CD4-positive, alpha-beta memory T cell (primary cell): ENCODE data around the gene ITGBL1. TPM values are rescaled to one million over a fixed set of nuclear protein-coding genes. Genes with fewer than 3 reads are reported as not detected.

Experiments used
- CTCF ChIA-PET: fragments of 350-600 bp; sonication (Branson Sonifier 250); formaldehyde crosslinking; loops from one replicate; lab custom pipeline; 2021; ENCODE audit warnings: inconsistent platforms; ENCODE audit not compliant: partially characterized antibody; lab: Charles Lee
- POLR2A ChIA-PET: fragments of 350-600 bp; sonication (Branson Sonifier 250); formaldehyde crosslinking; loops from one replicate; lab custom pipeline; 2021; ENCODE audit not compliant: partially characterized antibody; lab: Charles Lee
- DNase-seq, 5 donors: peaks; one replicate each; pipeline versions ENCODE4 v3.0.0 to v3.0.0-alpha.2; 2020 to 2022; ENCODE audit warnings: mixed read lengths in 1 of 5
- H3K27ac ChIP-seq: one replicate; pipeline ENCODE4 v1.7.0; 2013; ENCODE audit warnings: low read depth, low read length
- H3K27me3 ChIP-seq: 2 replicates; pipeline ENCODE4 v1.7.0; 2013; ENCODE audit warnings: mild to moderate bottlenecking, low read length, moderate library complexity; ENCODE audit not compliant: insufficient read depth
- H3K36me3 ChIP-seq: 2 replicates; pipeline ENCODE4 v1.7.0; 2013; ENCODE audit warnings: mild to moderate bottlenecking, low read length, moderate library complexity; ENCODE audit not compliant: insufficient read depth
- H3K4me1 ChIP-seq: 2 replicates; pipeline ENCODE4 v1.7.0; 2013; ENCODE audit warnings: mild to moderate bottlenecking, low read length, moderate library complexity; ENCODE audit not compliant: insufficient read depth
- H3K4me3 ChIP-seq, 2 donors: one replicate each; pipeline ENCODE4 v1.7.0; 2013; ENCODE audit warnings: low read length in 2 of 2, mild to moderate bottlenecking in 1 of 2
- H3K9me3 ChIP-seq, 2 donors: one replicate each; pipeline ENCODE4 v1.7.0; 2013; ENCODE audit warnings: low read length in 2 of 2, control low read depth in 1 of 2; ENCODE audit not compliant: control insufficient read depth in 1 of 2
- H3K27ac Mint-ChIP-seq, 7 donors: one replicate each; pipeline ENCODE4 v1.8.0; 2020 to 2021; ENCODE audit warnings: mixed read lengths in 7 of 7, mild to moderate bottlenecking in 6 of 7, inconsistent platforms in 3 of 7, moderate library complexity in 3 of 7
- H3K27me3 Mint-ChIP-seq, 2 donors: one replicate each; pipeline ENCODE4 v1.8.0; 2020 to 2021; ENCODE audit warnings: mixed read lengths in 2 of 2
- H3K36me3 Mint-ChIP-seq, 2 donors: one replicate each; pipeline ENCODE4 v1.8.0; 2020 to 2021; ENCODE audit warnings: mixed read lengths in 2 of 2, inconsistent platforms in 1 of 2, mild to moderate bottlenecking in 1 of 2
- H3K4me1 Mint-ChIP-seq, 4 donors: one replicate each; pipeline ENCODE4 v1.8.0; 2020 to 2021; ENCODE audit warnings: mixed read lengths in 4 of 4, mild to moderate bottlenecking in 1 of 4
- H3K4me3 Mint-ChIP-seq, 8 donors: one replicate each; pipeline ENCODE4 v1.8.0; 2020 to 2021; ENCODE audit warnings: mixed read lengths in 8 of 8, mild to moderate bottlenecking in 7 of 8, moderate library complexity in 6 of 8, inconsistent platforms in 3 of 8
- H3K9me3 Mint-ChIP-seq, 8 donors: one replicate each; pipeline ENCODE4 v1.8.0; 2020 to 2021; ENCODE audit warnings: mixed read lengths in 8 of 8, mild to moderate bottlenecking in 5 of 8, inconsistent platforms in 3 of 8, moderate library complexity in 1 of 8
- intact Hi-C: fragments of 100-400 bp; cut with micrococcal nuclease; formaldehyde crosslinking; loops from one replicate; pipeline ENCODE4 v1.15.1; 2023
- polyA plus RNA-seq, 2 donors: library from polyadenylated mRNA; unstranded; fragments of 300-500 nt; fragmentation: Illumina TruSeq; gene quantifications; one replicate each; pipeline ENCODE4 v1.2.3, GENCODE V29; 2021
- total RNA-seq, 2 experiments: library from RNA; stranded (reverse); gene quantifications; one replicate each; pipeline ENCODE4 v1.2.3, GENCODE V29; 2021

Gene ITGBL1
- total and polyA plus RNA-seq, 4 experiments from 2014 or later = not detected

DNA sequence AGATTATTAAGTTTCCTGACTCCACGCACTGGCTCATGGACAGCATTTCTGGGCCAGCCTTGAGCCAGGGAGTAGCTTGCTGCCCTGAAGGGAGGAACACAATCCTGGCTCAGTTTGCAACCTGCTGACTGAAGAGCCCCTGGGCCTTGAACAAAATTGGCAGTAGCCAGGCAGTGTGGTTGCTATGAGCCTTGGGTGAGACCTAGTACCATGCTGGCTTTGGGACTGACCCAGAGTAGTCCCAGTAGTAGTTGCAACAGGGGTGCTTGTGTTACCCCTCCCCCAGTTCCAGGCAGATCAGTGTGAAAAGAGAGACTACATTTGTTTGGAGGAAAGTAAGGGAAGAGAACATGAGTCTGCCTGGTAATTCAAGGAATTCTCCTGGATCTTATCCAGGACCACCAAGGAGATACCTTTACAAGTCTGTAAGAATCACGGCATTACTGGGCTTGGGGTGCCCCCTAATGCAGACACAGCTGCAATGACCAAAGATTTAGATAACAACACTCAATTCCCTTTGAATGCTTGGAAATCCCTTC lies 22.0 kb downstream of the ITGBL1 start:
- Mint-ChIP-seq H3K36me3 (no peaks in the 10 kb centered on the region), H3K4me3 (no peak overlapping the region), H3K9me3 (peaks cover 0 to 3% (median 0%) of the 10 kb centered on the region in 8 donors), H3K4me1 (no peaks in the 10 kb centered on the region), H3K27me3 (peaks cover 4 to 12% of the 10 kb centered on the region in 2 donors), H3K27ac (no peak overlapping the region)
- intact Hi-C loops = no loop called here
- ChIA-PET CTCF (no interaction called here), POLR2A (no interaction called here)
- no peaks in the 10 kb centered on the region for H3K27me3 ChIP-seq
- H3K4me1 ChIP-seq = no peaks in the 10 kb centered on the region
- H3K4me3 ChIP-seq = no peak overlapping the region
- H3K9me3 ChIP-seq = no peaks in the 10 kb centered on the region
- no peak for DNase-seq
- no peaks in the 10 kb centered on the region for H3K36me3 ChIP-seq
- no peak overlapping the region for H3K27ac ChIP-seq

GRCh38 chr13:101475536-101475935 lies 23.1 kb downstream of the ITGBL1 start:
- ChIA-PET CTCF (no interaction called here), POLR2A (no interaction called here)
- H3K27me3 ChIP-seq = no peaks in the 10 kb centered on the region
- Mint-ChIP-seq H3K4me1 (no peaks in the 10 kb centered on the region), H3K9me3 (peaks cover 0 to 3% (median 0%) of the 10 kb centered on the region in 8 donors), H3K4me3 (no peak overlapping the region), H3K27ac (no peak overlapping the region), H3K27me3 (peaks cover 4 to 10% of the 10 kb centered on the region in 2 donors), H3K36me3 (no peaks in the 10 kb centered on the region)
- no peaks in the 10 kb centered on the region for H3K36me3 ChIP-seq
- intact Hi-C loops = no loop called here
- H3K27ac ChIP-seq = no peak overlapping the region
- no peaks in the 10 kb centered on the region for H3K4me1 ChIP-seq
- H3K4me3 ChIP-seq = no peak overlapping the region
- H3K9me3 ChIP-seq = no peaks in the 10 kb centered on the region
- no peak for DNase-seq

- no peaks in the 10 kb centered on the region for H3K4me1 Mint-ChIP-seq
- no peak for DNase-seq
- no peak overlapping the region for H3K27ac Mint-ChIP-seq
- intact Hi-C loops = no loop called here
- no peaks in the 10 kb centered on the region for H3K27me3 ChIP-seq
- no peaks in the 10 kb centered on the region for H3K36me3 ChIP-seq
- H3K9me3 ChIP-seq = no peaks in the 10 kb centered on the region
- H3K4me1 ChIP-seq = no peaks in the 10 kb centered on the region
- H3K27ac ChIP-seq = no peak overlapping the region
- peaks cover 0 to 3% (median 0%) of the 10 kb centered on the region in 8 donors for H3K9me3 Mint-ChIP-seq
- no peaks in the 10 kb centered on the region for H3K36me3 Mint-ChIP-seq
- ChIA-PET POLR2A (no interaction called here), CTCF (no interaction called here)
- H3K27me3 Mint-ChIP-seq = peaks cover 1 to 10% of the 10 kb centered on the region in 2 donors
- H3K4me3 Mint-ChIP-seq = no peak overlapping the region
- H3K4me3 ChIP-seq = no peak overlapping the region
These were observed 28.9 kb downstream of the ITGBL1 start for GRCh38 chr13:101481421-101481820.

GRCh38 chr13:101486708-101487437 lies 34.4 kb downstream of the ITGBL1 start:
- Histone ChIP-seq H3K9me3 (no peaks in the 10 kb centered on the region), H3K27ac (no peak overlapping the region), H3K36me3 (no peaks in the 10 kb centered on the region), H3K4me1 (no peaks in the 10 kb centered on the region), H3K27me3 (no peaks in the 10 kb centered on the region), H3K4me3 (no peak overlapping the region)
- CTCF ChIA-PET = no interaction called here
- POLR2A ChIA-PET = no interaction called here
- H3K9me3 Mint-ChIP-seq = no peaks in the 10 kb centered on the region
- H3K27ac Mint-ChIP-seq = no peak overlapping the region
- intact Hi-C loops = no loop called here
- DNase-seq = no peak
- H3K27me3 Mint-ChIP-seq = peaks cover 0 to 3% of the 10 kb centered on the region in 2 donors
- H3K4me1 Mint-ChIP-seq = no peaks in the 10 kb centered on the region
- H3K4me3 Mint-ChIP-seq = no peak overlapping the region
- no peaks in the 10 kb centered on the region for H3K36me3 Mint-ChIP-seq

- Histone ChIP-seq H3K27me3 (no peaks in the 10 kb centered on the region), H3K36me3 (no peaks in the 10 kb centered on the region), H3K4me3 (no peak overlapping the region), H3K27ac (no peak overlapping the region), H3K4me1 (no peaks in the 10 kb centered on the region), H3K9me3 (no peaks in the 10 kb centered on the region)
- no peaks in the 10 kb centered on the region for H3K9me3 Mint-ChIP-seq
- intact Hi-C loops = no loop called here
- no peak for DNase-seq
- no peak overlapping the region for H3K4me3 Mint-ChIP-seq
- no peak overlapping the region for H3K27ac Mint-ChIP-seq
- no peaks in the 10 kb centered on the region for H3K4me1 Mint-ChIP-seq
- ChIA-PET POLR2A (no interaction called here), CTCF (no interaction called here)
- no peaks in the 10 kb centered on the region for H3K36me3 Mint-ChIP-seq
- peaks cover 0 to 3% of the 10 kb centered on the region in 2 donors for H3K27me3 Mint-ChIP-seq
These were observed 35.0 kb downstream of the ITGBL1 start for GRCh38 chr13:101487438-101487830.

GRCh38 chr13:101488734-101489133 lies 36.3 kb downstream of the ITGBL1 start:
- H3K4me1 Mint-ChIP-seq = no peaks in the 10 kb centered on the region
- no peak for DNase-seq
- ChIA-PET CTCF (no interaction called here), POLR2A (no interaction called here)
- no peaks in the 10 kb centered on the region for H3K4me1 ChIP-seq
- H3K9me3 Mint-ChIP-seq = no peaks in the 10 kb centered on the region
- no peaks in the 10 kb centered on the region for H3K36me3 ChIP-seq
- no peak overlapping the region for H3K27ac ChIP-seq
- no peak overlapping the region for H3K4me3 ChIP-seq
- H3K27me3 ChIP-seq = no peaks in the 10 kb centered on the region
- no peaks in the 10 kb centered on the region for H3K9me3 ChIP-seq
- no peak overlapping the region for H3K27ac Mint-ChIP-seq
- H3K36me3 Mint-ChIP-seq = no peaks in the 10 kb centered on the region
- H3K27me3 Mint-ChIP-seq = peaks cover 0 to 1% of the 10 kb centered on the region in 2 donors
- no peak overlapping the region for H3K4me3 Mint-ChIP-seq
- intact Hi-C loops = no loop called here

DNA sequence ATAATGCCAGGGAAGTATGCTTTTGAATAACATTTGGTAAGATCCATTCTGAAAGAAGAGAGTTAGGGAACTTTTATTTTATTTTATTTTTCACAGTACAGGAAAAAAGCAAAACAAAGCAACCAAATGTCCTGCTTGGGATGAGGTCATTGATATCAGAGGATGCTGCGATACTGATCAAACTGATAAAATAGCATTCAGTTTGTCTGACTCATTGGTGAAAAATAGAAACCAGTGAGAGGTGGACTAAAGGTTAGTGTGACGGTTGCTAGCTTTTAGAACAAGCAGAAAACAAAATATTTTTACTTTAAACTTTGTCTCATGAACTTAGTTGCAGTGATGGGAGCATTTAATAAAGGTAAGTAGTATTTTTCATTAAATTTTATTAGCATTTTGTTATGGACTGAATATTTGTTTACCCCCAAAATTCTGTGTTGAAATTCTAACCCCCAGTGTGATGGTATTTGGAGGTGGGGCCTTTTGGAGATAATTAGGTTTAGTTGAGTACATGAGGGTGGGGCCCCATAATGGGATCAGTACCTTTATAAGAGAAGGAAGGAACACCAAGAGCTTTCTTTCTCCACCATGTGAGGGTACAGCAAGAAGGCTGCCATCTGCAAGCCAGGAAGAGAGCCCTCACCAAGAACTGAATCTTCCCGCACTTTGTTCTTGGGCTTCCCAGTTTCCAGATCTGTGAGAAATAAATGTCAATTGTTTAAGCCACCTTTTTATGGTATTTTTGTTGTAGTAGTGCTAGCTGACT lies 37.3 kb downstream of the ITGBL1 start:
- Mint-ChIP-seq H3K36me3 (no peaks in the 10 kb centered on the region), H3K4me3 (no peak overlapping the region), H3K9me3 (no peaks in the 10 kb centered on the region), H3K27ac (no peak overlapping the region), H3K4me1 (no peaks in the 10 kb centered on the region), H3K27me3 (peaks cover 0 to 1% of the 10 kb centered on the region in 2 donors)
- H3K4me3 ChIP-seq = no peak overlapping the region
- no peak overlapping the region for H3K27ac ChIP-seq
- H3K27me3 ChIP-seq = no peaks in the 10 kb centered on the region
- CTCF ChIA-PET = no interaction called here
- intact Hi-C loops = no loop called here
- H3K4me1 ChIP-seq = no peaks in the 10 kb centered on the region
- no peaks in the 10 kb centered on the region for H3K36me3 ChIP-seq
- DNase-seq = no peak
- POLR2A ChIA-PET = no interaction called here
- no peaks in the 10 kb centered on the region for H3K9me3 ChIP-seq
